Calu3 (cell line): ENCODE results near the gene TCERG1. TPM values are rescaled to one million over a fixed set of nuclear protein-coding genes. Genes with fewer than 3 reads are reported as not detected.

Experiments
- BruUV-seq: library from RNA; stranded (reverse); fragments of 400-500 nt; replicated peaks from 2 replicates; lab custom pipeline; 2021; lab: Mats Ljungman, UMichigan
- CTCF ChIA-PET: fragments of 300-600 bp; sonication (Branson Sonifier 250); formaldehyde crosslinking; loops from one replicate; lab custom pipeline; 2022; ENCODE audit warnings: antibody characterized with exemption; lab: Charles Lee
- DNase-seq: peaks from one replicate; pipeline ENCODE4 v3.0.0; 2022
- H3K27ac Mint-ChIP-seq: one replicate; pipeline ENCODE4 v1.8.0; 2022; ENCODE audit warnings: mixed read lengths; ENCODE audit not compliant: unreplicated experiment
- H3K27me3 Mint-ChIP-seq: one replicate; pipeline ENCODE4 v1.8.0; 2022; ENCODE audit warnings: mixed read lengths; ENCODE audit not compliant: unreplicated experiment
- H3K36me3 Mint-ChIP-seq: one replicate; pipeline ENCODE4 v1.8.0; 2022; ENCODE audit warnings: mild to moderate bottlenecking, moderate library complexity, mixed read lengths; ENCODE audit not compliant: insufficient read depth, unreplicated experiment
- H3K4me1 Mint-ChIP-seq: one replicate; pipeline ENCODE4 v1.8.0; 2022; ENCODE audit warnings: mild to moderate bottlenecking, low read depth, mixed read lengths; ENCODE audit not compliant: unreplicated experiment
- H3K4me3 Mint-ChIP-seq: one replicate; pipeline ENCODE4 v1.8.0; 2022; ENCODE audit warnings: mild to moderate bottlenecking, low read depth, moderate library complexity, mixed read lengths; ENCODE audit not compliant: unreplicated experiment
- H3K9me3 Mint-ChIP-seq: one replicate; pipeline ENCODE4 v1.8.0; 2022; ENCODE audit warnings: low read depth, mixed read lengths; ENCODE audit not compliant: unreplicated experiment
- intact Hi-C: fragments of 100-400 bp; cut with micrococcal nuclease; formaldehyde crosslinking; loops from one replicate; pipeline ENCODE4 v1.10.0; 2022; ENCODE audit not compliant: unreplicated experiment
- total RNA-seq: library from RNA; stranded (reverse); gene quantifications from 2 replicates; pipeline ENCODE4 v1.2.3, GENCODE V29; 2022
- TF ChIP-seq, protein P1 (sequence below): fragments of 200-600 bp; IDR thresholded peaks from one replicate; pipeline ENCODE4 v1.8.0; 2022; ENCODE audit warnings: antibody characterized with exemption; ENCODE audit not compliant: unreplicated experiment

The TCERG1 gene
- total RNA-seq, 1 experiment from 2014 or later = 133 TPM

DNA sequence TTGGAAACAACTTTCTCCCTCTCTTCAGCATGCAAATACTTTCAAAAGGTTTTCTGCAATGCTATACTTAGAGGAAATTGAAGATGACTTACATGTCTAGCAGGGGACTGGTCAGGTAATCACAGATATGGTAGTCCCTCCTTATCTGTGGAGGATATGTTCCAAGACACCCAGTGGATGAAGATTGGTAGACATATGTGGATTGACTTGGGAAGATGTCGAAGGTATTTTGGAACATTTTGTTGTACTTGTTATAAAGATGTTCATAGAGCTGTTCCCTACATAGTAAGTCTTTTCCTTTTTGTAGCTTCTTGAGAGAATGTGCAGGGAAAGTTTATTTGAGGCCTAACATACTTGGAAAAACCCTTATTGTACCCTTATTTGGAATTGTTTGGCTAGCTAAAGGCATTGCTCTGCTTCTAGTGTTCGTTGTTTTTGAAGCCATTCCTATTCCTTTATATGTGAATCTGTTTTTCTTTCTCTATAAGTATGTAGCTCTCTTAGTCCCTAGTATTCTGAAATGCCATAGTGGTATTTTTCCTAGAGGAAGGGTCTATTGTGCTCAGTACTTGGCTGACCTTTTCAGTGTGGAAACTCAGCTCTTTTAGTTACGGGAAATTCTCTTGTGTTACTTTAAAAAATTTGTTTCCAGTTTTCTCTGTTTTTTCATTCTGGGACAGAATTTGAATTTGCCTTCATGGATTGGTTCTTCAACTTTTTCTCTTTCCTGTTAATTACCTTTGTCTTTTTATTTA, 43.1 kb downstream of the TCERG1 start:
- CTCF ChIA-PET = no interaction called here
- Mint-ChIP-seq H3K4me3 (no peak overlapping the region), H3K9me3 (no peaks in the 10 kb centered on the region), H3K27me3 (no peaks in the 10 kb centered on the region), H3K27ac (no peak overlapping the region), H3K4me1 (no peaks in the 10 kb centered on the region), H3K36me3 (peaks cover 58% of the 10 kb centered on the region)
- intact Hi-C loops = no loop called here
- no peak for DNase-seq
- no TSS peak for BruUV-seq
- TF ChIP-seq, protein P1, sequence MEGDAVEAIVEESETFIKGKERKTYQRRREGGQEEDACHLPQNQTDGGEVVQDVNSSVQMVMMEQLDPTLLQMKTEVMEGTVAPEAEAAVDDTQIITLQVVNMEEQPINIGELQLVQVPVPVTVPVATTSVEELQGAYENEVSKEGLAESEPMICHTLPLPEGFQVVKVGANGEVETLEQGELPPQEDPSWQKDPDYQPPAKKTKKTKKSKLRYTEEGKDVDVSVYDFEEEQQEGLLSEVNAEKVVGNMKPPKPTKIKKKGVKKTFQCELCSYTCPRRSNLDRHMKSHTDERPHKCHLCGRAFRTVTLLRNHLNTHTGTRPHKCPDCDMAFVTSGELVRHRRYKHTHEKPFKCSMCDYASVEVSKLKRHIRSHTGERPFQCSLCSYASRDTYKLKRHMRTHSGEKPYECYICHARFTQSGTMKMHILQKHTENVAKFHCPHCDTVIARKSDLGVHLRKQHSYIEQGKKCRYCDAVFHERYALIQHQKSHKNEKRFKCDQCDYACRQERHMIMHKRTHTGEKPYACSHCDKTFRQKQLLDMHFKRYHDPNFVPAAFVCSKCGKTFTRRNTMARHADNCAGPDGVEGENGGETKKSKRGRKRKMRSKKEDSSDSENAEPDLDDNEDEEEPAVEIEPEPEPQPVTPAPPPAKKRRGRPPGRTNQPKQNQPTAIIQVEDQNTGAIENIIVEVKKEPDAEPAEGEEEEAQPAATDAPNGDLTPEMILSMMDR = no peak

- BruUV-seq = no TSS peak
- H3K36me3 Mint-ChIP-seq = peaks cover 51% of the 10 kb centered on the region
- intact Hi-C loops = loop anchor here (5.0 kb wide), 1 partner anchor 32 kb away; no protein-coding TSS in a partner anchor
- no peaks in the 10 kb centered on the region for H3K27me3 Mint-ChIP-seq
- TF ChIP-seq, protein P1 = no peak
- no peak overlapping the region for H3K27ac Mint-ChIP-seq
- no peak for DNase-seq
- no peak overlapping the region for H3K4me3 Mint-ChIP-seq
- CTCF ChIA-PET = no interaction called here
- peaks cover 10% of the 10 kb centered on the region for H3K4me1 Mint-ChIP-seq
- H3K9me3 Mint-ChIP-seq = no peaks in the 10 kb centered on the region
Observed at GRCh38 chr5:146494656-146495055, 47.5 kb downstream of the TCERG1 start.

- H3K27ac Mint-ChIP-seq = no peak overlapping the region
Observed at GRCh38 chr5:146499680-146500079, 52.5 kb downstream of the TCERG1 start.

GRCh38 chr5:146507428-146507827, 60.3 kb downstream of the TCERG1 start:
- no peaks in the 10 kb centered on the region for H3K9me3 Mint-ChIP-seq
- no peaks in the 10 kb centered on the region for H3K27me3 Mint-ChIP-seq
- no peak overlapping the region for H3K4me3 Mint-ChIP-seq
- H3K4me1 Mint-ChIP-seq = no peaks in the 10 kb centered on the region
- BruUV-seq = no TSS peak
- TF ChIP-seq, protein P1 = no peak
- H3K27ac Mint-ChIP-seq = no peak overlapping the region
- intact Hi-C loops = no loop called here
- DNase-seq = no peak
- H3K36me3 Mint-ChIP-seq = peaks cover 63% of the 10 kb centered on the region
- CTCF ChIA-PET = no interaction called here

More at GRCh38 chr5:146499680-146500079, 52.5 kb downstream of the TCERG1 start:
- no peak overlapping the region for H3K4me3 Mint-ChIP-seq
- no TSS peak for BruUV-seq
- peaks cover 39% of the 10 kb centered on the region for H3K36me3 Mint-ChIP-seq
- H3K9me3 Mint-ChIP-seq = no peaks in the 10 kb centered on the region
- TF ChIP-seq, protein P1 = no peak
- CTCF ChIA-PET = interaction anchor here (0.6 kb wide), 1 partner anchor 884 kb away, joined by 4 read pairs; no protein-coding TSS in a partner anchor
- no peaks in the 10 kb centered on the region for H3K27me3 Mint-ChIP-seq
- peaks cover 10% of the 10 kb centered on the region for H3K4me1 Mint-ChIP-seq
- intact Hi-C loops = loop anchor here (5.0 kb wide), 1 partner anchor 37 kb away; no protein-coding TSS in a partner anchor
- DNase-seq = no peak
